IPS-NIHi7 (cell line): ENCODE data around the gene ALAS1.

Experiments
- DNase-seq: peaks from one replicate; pipeline ENCODE4 v3.0.0; 2012; ENCODE audit warnings: mixed read lengths; ENCODE audit errors: extremely low spot score

Gene ALAS1

DNA sequence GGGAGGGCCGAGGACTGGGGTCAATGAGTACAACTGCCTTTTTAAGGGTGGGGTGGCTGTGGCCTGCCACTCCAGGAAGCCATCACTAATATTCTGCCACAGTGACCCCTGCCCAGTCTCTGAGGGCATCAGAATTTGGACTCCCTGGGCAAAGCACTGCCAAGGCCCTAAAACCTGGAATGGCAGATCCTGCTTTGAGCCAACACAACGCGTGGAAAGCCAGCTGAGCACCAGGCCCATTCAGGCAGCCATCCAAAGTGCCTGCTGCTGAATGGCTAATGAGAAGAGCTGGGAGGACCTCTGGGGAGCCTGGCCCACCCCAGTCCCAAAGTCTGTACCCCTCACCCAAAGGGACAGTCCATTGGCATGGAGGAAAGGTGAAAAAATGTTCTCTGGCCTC, 36.0 kb downstream of the ALAS1 start:
- no peak for DNase-seq

DNA sequence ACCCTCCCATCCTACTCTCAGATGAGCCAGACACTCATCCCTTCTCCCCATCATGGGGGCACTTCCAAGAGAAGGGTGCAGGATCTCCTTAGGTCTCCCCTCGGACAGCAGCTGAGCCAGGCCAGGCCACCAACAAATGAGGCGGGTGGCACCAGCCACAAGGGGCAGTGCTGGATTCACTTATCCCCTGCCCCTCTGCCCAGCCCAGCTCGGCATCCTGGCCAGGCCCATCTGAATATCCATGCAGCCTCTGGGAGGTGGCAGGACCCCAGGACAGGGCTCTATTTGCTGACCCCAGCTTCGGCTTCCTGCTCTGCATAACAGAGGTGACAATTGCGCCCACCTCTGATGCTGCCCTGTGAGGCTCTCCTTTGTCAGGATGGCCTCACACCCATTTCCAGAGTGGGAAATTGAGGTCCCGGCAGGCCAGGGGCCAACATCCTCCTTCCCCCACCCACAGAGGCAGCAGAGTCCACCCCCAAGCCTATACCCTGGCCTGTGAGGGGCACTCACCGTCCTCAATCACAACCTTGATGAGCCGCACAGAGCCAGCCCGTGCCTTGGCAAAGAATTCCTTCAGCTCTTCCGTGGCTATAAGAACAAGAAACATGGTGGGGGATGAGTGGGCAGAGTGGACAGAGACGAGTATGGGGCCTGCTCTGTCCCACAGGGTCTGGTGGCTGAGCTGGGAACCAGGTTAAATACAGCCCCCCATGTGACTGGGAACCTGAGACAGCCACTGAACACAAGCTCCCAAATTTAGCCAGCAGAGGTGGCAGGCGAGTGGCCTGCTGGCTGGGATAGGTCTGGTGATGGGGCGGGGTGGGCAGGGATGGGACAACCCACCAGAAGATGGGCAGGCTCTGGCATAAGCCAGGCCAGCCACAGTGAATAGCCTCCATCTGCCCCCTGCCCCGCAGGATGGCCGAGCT, 36.8 kb downstream of the ALAS1 start:
- no peak for DNase-seq

DNA sequence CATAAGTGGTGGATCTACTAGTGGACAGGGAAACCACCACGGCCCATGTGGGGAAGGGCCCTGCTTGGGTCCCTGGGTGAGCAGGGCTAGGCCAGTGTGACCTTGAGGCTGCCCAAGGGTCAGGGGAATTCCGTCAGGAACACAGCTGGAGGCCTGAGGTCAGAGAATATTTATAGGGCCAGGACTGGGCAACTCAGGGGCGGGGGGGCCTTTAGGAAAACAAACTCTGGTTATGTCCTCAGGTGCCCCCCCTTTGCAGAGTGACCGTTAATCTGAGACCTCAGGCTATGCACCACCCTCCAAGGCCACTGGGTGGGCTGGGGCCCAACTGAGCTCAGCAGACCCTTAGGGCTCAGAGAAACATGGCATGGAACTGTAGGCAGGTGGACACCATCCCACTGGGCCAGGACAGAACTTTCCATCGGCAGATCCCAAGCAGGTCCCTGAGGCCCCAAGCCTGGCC, 38.5 kb downstream of the ALAS1 start:
- no peak for DNase-seq

DNA sequence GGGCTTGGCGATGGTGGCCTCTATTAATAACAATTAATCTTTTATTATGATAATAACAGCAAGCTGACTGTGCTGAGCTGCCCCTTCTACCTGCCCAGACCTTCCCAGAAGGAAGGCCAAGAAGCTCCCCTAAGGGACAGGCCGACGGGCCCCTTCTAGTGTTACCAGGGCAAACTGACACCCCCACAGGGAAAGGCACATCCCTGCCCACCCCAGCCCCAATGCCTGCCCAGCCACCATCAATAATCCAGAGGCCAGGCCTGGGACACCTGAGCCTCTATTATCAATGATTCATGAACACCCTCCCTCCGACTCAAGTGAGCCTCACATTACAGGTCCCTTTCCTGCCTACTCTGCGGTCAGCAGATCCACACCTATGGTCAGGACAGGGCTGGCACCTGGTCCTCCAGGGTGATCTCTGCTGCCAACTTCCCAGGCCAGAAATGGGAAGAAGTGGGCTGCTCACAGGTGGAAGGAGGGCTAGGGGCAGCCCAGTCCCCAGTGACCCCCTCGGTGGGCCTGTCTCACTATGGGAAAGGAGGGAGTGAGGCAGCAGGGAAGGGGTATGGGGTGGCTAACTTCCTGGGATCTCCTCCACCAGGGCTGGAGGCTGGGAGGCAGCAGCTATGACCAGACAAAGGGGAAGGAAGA, 39.2 kb downstream of the ALAS1 start:
- no peak for DNase-seq

DNA sequence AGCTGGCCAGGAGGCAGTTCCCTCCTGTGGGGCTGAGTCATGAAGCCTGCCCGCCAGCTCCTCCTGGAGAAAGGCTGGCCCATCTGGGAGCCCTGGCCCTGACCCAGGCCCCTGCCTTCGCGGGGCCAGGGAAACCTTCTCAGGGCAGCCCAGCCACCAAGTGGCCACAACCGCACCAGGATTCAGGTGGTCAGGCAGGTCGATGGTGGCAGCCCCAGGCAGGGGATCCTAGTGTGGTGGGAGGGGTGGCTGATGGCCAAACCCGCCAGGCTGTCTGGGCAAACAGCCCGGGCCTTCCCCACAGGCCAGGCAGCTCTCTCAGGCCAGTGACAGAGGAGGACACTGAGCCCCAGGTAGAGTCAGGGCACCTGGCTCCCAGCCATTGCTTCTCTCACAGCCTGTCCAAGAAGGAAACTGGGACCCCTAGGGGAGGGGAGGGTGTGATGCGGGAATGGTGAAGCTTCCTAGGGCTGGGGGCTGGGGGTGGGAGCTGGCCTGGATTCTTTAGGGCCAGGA, 39.8 kb downstream of the ALAS1 start:
- DNase-seq: peak; percentile 70

DNA sequence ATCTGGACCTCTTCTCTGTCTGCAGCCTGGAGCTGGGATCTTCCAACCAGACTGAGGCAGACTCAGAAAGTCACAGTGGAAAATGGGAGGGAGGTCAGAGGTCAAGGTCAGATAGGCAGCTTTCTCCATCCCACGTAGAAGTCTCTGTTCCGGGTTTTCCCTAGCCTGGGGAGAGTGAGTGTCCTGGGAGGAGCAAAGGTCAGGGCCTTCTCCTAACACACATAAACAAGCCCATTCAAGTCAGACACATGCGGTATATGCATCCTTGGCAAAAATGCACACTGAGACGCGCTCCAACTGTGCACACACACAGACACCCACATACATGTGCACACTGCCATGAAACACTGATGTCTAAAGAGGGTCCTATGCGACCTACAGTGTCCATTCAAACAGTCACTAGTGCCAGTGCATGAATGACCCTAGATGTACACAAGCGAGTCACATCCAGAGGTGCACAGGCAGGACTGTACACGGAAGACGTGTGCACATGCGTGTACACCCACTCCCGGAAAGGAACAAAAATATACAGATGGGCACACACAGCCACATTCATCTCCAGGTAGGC, 40.3 kb downstream of the ALAS1 start:
- DNase-seq: no peak

DNA sequence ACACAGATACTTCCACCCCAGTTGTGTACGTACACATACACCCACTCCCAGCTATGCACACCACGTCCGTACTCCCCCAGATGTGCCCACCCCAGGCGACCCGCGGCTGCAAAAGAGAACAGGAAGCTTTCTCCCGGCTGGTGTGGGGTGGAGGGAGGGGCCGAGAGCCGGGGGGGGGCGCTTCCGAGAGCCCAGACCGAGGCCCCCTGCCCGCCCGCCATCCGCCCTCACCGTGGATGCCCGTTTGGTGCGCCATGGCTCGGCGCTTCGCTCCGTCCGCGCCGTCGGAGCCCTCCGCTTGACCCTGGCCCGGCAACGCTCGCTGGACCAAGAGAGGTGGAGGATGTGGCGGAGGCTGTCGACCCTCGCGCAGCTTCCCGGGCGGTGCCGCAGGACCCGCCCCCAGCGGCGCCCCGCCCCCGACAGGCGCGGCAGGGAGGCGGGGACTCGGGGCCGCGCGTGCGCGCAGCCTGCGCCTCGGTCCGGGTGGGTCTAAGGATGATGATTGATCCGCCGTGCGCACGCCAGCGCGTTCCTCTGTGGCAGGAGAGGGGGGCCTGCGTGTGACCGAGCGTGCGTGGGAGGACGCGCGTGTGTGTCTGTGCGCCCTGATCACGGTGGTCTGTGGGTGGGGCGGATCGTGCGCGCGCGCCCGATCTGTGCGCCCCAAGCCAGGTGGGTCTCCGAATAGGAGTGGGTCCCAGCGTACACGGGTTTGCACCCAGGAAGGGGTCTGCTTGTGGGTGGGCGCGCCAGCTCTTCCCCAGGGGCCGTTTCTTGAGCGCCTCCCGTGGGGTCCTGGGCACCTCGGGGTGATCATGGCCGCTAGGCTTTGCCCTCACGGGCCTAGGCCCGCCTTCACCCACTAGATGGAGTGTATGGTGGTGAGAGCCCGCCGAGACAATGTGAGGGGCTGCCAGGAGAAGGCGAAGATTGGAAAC, 41.1 kb downstream of the ALAS1 start, which contains the start of gene TWF2:
TWF2 (minus strand) TSS at position 398 of the 941 bp plus-strand sequence; CDS start at position 256, 142 bp downstream.
- DNase-seq: peak; percentile 97

DNA sequence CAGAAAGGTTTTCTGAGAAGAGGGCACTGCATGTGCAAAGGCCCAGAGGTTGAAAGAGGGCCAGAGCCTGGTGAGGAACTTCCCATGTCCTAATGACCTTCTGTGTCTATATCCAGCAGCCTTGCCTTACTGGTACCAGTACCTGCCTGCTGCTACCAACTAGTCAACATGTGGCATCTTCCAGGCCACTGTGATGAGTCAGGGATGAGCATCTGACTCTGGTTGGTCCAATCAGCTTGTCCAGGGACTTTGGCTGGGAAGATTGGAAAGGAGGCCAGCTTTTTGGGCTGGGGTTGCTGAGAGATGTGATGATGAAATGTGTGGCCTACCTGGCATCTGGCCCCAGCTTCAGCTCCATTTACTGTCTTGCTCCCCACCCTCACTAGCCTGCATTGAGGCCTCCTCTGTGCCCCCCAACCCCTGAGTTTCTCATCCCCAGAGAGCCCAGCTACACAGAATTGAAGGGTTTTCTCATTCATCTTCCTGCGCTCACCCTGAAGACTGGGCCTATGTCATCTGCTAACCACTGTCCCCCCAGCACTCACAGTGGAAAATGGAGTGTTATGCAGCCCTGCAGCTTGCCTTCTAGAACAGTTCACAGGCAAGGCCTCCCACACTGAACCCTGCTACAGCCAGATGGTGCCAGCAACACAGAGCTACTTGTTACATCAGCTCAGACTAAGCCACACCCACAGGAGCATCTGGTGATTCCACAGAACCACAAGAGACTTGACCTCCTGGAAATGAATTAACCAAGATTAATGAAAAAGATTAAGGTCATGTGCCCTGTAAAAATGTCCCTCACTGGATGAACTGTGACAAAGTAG, 42.3 kb downstream of the ALAS1 start:
- no peak for DNase-seq

DNA sequence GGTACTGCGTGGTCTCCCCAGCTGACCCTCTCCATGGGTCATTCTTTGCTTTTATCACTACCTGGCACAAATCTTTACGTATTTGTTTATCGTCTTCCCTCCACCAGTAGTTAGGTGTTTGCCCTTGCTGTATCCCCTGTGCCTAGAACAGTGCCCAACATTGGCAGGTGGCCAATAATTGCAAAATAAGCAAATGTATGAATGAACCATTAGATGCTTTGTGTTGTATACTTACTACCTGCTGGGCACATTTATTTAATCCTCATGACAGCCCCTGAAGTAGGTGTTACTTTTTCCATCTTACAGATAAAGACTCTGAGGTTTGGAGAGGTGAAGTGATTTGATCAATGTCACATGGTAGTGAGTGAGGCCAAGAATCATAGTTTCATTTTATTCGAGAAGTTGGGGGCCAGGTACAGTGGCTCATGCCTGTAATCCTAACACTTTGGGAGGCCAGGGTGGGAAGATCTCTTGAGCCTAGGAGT, 43.0 kb downstream of the ALAS1 start:
- DNase-seq: no peak

DNA sequence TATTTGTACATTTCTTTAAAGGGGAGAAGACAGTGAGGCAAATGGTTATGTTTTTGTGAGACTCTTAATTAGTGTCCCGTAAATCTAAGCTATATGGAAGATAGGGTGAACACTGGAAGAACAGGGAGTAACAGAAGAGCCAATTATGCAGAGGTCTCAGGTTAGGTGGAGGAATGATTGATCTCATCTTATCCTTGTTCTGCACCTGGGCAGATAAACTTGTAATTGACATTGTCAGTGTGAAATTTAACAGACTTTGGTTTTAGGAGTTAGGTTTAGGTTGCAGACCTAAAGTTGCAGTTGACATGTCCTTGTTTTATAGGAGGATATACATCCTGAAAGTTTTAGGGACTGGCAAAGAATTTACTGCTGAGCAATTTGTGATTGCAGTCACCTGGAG, 44.1 kb downstream of the ALAS1 start:
- no peak for DNase-seq

DNA sequence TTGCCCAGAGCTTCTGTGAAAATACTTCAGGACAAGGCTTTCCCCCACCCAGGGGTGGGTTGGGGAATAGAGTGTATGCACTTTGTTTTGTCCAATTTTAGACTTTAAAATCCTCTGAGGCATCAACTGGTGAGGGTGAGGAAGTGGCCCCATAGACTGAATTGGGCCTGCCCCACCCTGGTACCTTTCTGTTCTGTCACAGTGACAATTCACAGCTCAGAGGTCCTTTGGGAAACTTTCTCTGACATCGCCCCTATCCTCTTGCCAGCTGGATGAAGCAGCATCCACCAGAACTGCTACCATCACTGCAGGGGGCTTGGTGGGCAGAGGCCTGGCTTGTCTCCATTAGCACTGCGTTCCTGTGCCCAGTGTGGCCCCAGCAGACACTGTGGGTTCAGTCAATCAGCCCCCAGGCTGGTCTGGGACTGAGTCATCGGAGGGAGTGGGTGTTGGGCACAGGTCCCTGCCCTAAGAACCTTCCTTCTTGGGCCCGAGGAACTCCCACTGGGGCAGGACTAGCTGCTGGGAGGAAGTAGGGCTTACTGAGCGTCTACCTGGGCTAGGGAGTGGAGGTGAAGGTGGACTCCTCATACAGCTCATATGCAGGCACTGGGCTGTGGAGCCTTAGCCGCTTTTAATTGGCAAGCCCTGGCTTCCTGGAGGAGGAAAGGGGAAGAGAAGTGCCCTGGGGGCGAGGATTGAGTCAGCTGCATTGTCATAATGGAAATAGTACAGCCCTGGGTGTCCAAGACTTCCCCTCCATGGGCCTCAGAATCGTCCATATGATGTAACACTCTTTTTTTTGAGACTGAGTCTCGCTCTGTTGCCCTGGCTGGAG, 46.0 kb downstream of the ALAS1 start:
- no peak for DNase-seq

DNA sequence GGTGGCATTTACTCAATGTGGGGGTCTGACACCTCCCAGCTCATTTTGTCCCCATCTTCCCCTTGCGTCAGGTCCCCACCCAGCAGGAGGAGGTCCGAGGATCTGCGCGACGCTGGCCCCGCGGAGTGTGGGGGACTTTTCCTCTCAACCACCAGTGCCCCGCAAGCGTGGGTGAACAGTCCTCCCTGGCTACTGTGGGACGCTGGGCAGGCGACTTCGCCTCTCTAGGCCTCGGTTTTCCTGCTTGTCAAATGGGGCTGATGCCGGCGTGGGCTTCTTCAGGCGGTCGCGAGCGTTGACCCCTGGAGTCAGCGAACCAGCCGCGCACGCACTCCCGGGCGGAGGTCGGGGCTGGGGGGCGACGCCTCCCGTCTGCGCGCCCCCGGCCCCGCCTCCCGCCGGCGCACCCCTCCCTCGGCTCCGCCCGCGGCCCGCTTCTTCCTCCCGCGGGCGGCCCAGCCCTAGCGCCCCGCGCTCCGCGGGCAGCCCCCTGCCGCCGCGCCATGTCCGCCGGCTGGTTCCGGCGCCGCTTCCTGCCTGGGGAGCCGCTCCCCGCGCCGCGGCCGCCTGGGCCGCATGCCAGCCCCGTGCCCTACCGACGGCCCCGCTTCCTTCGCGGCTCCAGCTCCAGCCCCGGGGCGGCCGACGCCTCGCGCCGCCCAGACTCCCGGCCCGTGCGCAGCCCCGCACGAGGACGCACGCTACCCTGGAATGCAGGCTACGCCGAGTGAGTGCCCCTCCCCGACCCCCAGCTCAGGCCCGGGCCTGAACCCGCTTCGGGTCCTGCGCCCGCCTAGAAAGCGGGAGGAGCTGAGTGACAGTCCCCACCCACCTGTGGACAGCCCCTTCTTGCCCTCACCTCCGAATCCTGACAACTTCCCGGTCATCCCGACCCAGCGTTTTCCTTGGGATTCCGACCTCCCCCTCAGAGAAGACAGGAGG, 47.6 kb downstream of the ALAS1 start, which contains the start of gene PPM1M:
PPM1M (plus strand) TSS at position 438 of the 942 bp plus-strand sequence; CDS start at position 504, 66 bp downstream.
- DNase-seq: peak; percentile 80

DNA sequence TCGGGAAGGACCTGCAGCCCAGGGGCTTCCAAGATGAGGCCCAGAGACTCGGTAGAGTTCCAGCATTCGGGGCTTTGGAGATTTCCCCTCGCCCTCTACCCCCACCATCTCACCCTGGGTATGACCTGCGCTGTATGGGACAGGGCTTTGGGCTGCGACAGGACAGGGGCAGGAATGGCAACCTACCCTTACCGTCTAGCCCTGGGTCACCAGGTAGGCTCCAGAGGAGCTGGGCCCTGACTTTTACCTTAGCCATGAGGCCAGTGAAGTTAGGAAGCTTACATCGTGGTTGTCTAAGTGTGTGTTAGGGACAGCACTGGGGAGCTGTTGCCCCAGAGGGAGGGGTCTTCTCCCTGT, 48.3 kb downstream of the ALAS1 start:
- no peak for DNase-seq

DNA sequence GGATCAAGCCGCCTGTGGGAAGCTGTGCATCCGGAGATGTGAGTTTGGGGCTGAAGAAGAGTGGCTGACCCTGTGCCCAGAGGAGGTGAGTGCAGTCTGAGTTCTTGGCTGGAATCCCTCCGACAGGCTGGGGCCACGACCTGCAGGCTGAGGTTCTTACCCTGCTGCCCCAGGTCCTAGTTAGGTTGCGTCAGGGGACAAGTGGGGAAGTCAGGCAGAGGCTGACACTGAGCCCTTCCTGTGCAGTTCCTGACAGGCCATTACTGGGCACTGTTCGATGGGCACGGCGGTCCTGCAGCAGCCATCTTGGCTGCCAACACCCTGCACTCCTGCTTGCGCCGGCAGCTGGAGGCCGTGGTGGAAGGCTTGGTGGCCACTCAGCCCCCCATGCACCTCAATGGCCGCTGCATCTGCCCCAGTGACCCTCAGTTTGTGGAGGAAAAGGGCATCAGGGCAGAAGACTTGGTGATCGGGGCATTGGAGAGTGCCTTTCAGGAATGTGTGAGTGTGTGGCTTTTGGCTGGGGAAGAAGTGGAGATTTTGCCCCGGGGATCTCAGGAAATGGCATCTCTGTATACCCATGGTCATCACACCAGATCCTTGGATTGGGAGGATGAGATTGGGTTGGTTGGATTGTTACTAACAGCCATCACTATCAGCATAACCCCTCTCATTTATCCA, 48.9 kb downstream of the ALAS1 start:
- DNase-seq: no peak

DNA sequence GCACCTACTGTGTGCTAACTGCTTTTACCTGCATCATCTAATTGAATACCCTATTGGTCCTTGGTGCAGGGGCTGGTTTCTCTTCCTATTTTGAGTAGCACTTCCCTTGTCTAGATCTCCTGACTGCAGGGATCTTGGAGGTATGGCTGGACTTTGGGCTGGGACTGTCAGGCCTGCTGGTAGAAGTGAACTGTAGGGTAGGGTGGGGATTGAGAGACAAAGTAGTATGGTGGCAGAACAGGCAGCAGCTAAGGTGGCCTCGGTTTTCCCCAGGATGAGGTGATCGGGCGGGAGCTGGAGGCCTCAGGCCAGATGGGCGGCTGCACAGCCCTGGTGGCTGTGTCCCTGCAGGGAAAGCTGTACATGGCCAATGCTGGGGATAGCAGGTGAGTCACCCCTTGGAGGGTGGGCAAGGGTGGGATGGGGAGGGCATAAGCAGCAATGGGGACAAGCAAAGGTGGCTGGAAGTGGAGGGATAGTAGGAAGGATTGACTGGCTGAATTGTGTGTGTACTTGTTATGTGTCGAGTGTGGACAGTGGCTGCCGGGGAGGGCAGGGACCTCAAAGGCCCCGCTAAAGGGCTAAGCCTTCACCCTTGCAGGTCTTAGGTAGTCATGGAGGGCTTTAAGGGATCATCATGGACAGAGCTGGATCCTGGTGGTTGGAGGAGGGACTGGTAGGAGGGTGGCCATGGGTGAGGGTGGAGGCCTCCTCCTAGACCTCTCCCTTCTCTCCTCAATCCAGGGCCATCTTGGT, 49.6 kb downstream of the ALAS1 start:
- no peak for DNase-seq

DNA sequence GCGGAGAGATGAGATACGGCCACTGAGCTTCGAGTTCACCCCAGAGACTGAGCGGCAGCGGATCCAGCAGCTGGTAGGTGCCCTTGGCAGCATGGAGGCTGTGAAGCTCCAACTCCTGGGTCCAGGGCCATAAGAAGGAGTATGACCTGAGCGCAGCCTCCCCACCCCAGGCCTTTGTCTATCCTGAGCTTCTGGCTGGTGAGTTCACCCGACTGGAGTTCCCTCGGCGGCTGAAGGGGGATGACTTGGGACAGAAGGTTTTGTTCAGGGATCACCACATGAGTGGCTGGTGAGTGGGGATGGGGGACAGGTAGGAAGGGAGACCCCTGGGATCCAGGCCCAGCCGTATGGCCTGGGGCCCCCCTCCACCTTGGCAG, 50.2 kb downstream of the ALAS1 start:
- DNase-seq: no peak
